Endodermal cell (in vitro differentiated cells): ENCODE results near the gene FOXL2NB. TPM values are rescaled to one million over a fixed set of nuclear protein-coding genes. Genes with fewer than 3 reads are reported as not detected.

ENCODE experiments used
- DNase-seq: peaks from one replicate; pipeline ENCODE4 v3.0.0-alpha.2; 2017
- H3K27ac ChIP-seq: 2 replicates; pipeline ENCODE4 v1.5.1; 2013; ENCODE audit warnings: mild to moderate bottlenecking, low read depth, low read length, moderate library complexity
- H3K27me3 ChIP-seq: 2 replicates; pipeline ENCODE4 v1.6.1; 2013; ENCODE audit warnings: mild to moderate bottlenecking, low read length, moderate library complexity; ENCODE audit not compliant: insufficient read depth, control insufficient read depth, poor library complexity, severe bottlenecking
- H3K36me3 ChIP-seq: 2 replicates; pipeline ENCODE4 v1.7.0; 2013; ENCODE audit warnings: mild to moderate bottlenecking, low read length, moderate library complexity; ENCODE audit not compliant: control insufficient read depth, insufficient read depth
- H3K4me1 ChIP-seq: one replicate; pipeline ENCODE4 v1.7.0; 2013; ENCODE audit warnings: low read length; ENCODE audit not compliant: control insufficient read depth, insufficient read depth
- H3K4me3 ChIP-seq: 2 replicates; pipeline ENCODE4 v1.5.1; 2013; ENCODE audit warnings: mild to moderate bottlenecking, low read length, moderate library complexity
- H3K9ac ChIP-seq: 2 replicates; pipeline ENCODE4 v1.6.1; 2013; ENCODE audit warnings: mild to moderate bottlenecking, low read length, moderate library complexity; ENCODE audit not compliant: poor library complexity, severe bottlenecking; ENCODE audit errors: extremely low read depth
- H3K9me3 ChIP-seq: 2 replicates; pipeline ENCODE4 v1.6.1; 2013; ENCODE audit warnings: mild to moderate bottlenecking, low read length, moderate library complexity; ENCODE audit not compliant: control insufficient read depth
- H3K27ac Mint-ChIP-seq: 2 replicates; pipeline ENCODE4 v1.8.0; 2020; ENCODE audit warnings: mixed read lengths
- H3K27me3 Mint-ChIP-seq: 2 replicates; pipeline ENCODE4 v1.8.0; 2021; ENCODE audit warnings: mild to moderate bottlenecking, mixed read lengths; ENCODE audit not compliant: insufficient read depth
- H3K36me3 Mint-ChIP-seq: 2 replicates; pipeline ENCODE4 v1.8.0; 2020; ENCODE audit warnings: low read depth, mixed read lengths
- H3K4me1 Mint-ChIP-seq: 2 replicates; pipeline ENCODE4 v1.8.0; 2020; ENCODE audit warnings: mixed read lengths
- H3K4me3 Mint-ChIP-seq: 2 replicates; pipeline ENCODE4 v1.8.0; 2020; ENCODE audit warnings: mild to moderate bottlenecking, moderate library complexity, mixed read lengths
- H3K9me3 Mint-ChIP-seq: 2 replicates; pipeline ENCODE4 v1.8.0; 2020; ENCODE audit warnings: mild to moderate bottlenecking, mixed read lengths
- CTCF ChIP-seq: fragments of 200-600 bp; sonication (generic); conservative IDR thresholded peaks from 2 replicates; pipeline ENCODE4 v1.5.0; 2021; ENCODE audit warnings: antibody characterized with exemption, mild to moderate bottlenecking
- WGBS, 2 experiments: methylation state at CpG; one replicate each; pipeline versions ENCODE4 v1.1.5 to v1.1.7; 2013; ENCODE audit warnings: missing lambda C conversion rate in 2 of 2, mixed read lengths in 1 of 2; ENCODE audit not compliant: insufficient coverage in 1 of 2, insufficient read length in 1 of 2; 5-methylcytosine and 5-hydroxymethylcytosine counted together
- total RNA-seq, 2 donors: library from RNA; stranded (reverse); fragmentation: NEBNext Ultra II Directional in 1 of 2; extraction: Animal tissue kit (Norgen Biotek cat#: 25700) in 1 of 2; gene quantifications; 2 replicates in 1 of 2; 3 replicates in 1 of 2; pipeline ENCODE4 v1.2.1, GENCODE V29; 2021

Gene FOXL2NB
- total RNA-seq, 2 donors from 2014 or later: 0.24 to 0.40 TPM

- Histone ChIP-seq H3K4me1 (no peaks in the 10 kb centered on the region), H3K9ac (no peak overlapping the region), H3K27ac (no peak overlapping the region), H3K9me3 (no peaks in the 10 kb centered on the region), H3K4me3 (no peak overlapping the region), H3K27me3 (peaks cover 6% of the 10 kb centered on the region), H3K36me3 (no peaks in the 10 kb centered on the region)
- peaks cover 19% of the 10 kb centered on the region for H3K27me3 Mint-ChIP-seq
- H3K36me3 Mint-ChIP-seq: no peaks in the 10 kb centered on the region
- H3K27ac Mint-ChIP-seq: no peak overlapping the region
- WGBS, 2 experiments: 73 to 87% methylated on average over 2 to 8 of the region's 8 CpGs
- no peaks in the 10 kb centered on the region for H3K9me3 Mint-ChIP-seq
- no peak overlapping the region for H3K4me3 Mint-ChIP-seq
- TF ChIP-seq CTCF: no peak
- DNase-seq: no peak
- no peaks in the 10 kb centered on the region for H3K4me1 Mint-ChIP-seq
Observed at GRCh38 chr3:138975351-138975750, 28.3 kb downstream of the FOXL2NB start.

GRCh38 chr3:138976047-138976446 is 29.0 kb downstream of the FOXL2NB start:
- Histone ChIP-seq H3K27ac (no peak overlapping the region), H3K9ac (no peak overlapping the region), H3K36me3 (no peaks in the 10 kb centered on the region), H3K9me3 (no peaks in the 10 kb centered on the region), H3K4me1 (no peaks in the 10 kb centered on the region), H3K4me3 (no peak overlapping the region), H3K27me3 (peaks cover 5% of the 10 kb centered on the region)
- Mint-ChIP-seq H3K36me3 (no peaks in the 10 kb centered on the region), H3K9me3 (no peaks in the 10 kb centered on the region), H3K27me3 (peaks cover 19% of the 10 kb centered on the region), H3K27ac (no peak overlapping the region), H3K4me1 (no peaks in the 10 kb centered on the region), H3K4me3 (no peak overlapping the region)
- no peak for DNase-seq
- TF ChIP-seq CTCF: no peak

- Mint-ChIP-seq H3K4me1 (no peaks in the 10 kb centered on the region), H3K36me3 (no peaks in the 10 kb centered on the region), H3K9me3 (no peaks in the 10 kb centered on the region), H3K27me3 (peaks cover 25% of the 10 kb centered on the region), H3K4me3 (no peak overlapping the region), H3K27ac (no peak overlapping the region)
- no peak overlapping the region for H3K9ac ChIP-seq
- H3K4me1 ChIP-seq: no peaks in the 10 kb centered on the region
- TF ChIP-seq CTCF: no peak
- H3K27me3 ChIP-seq: peaks cover 9% of the 10 kb centered on the region
- DNase-seq: no peak
- H3K9me3 ChIP-seq: no peaks in the 10 kb centered on the region
- H3K4me3 ChIP-seq: no peak overlapping the region
- no peak overlapping the region for H3K27ac ChIP-seq
- H3K36me3 ChIP-seq: no peaks in the 10 kb centered on the region
- 19 to 54% methylated on average over 2 to 3 of the region's 3 CpGs for WGBS, 2 experiments
Observed at GRCh38 chr3:138984816-138985215, 37.8 kb downstream of the FOXL2NB start.
